Measurements from ENCODE around the gene NDUFS6. TPM values are rescaled to one million over a fixed set of nuclear protein-coding genes. Genes with fewer than 3 reads are reported as not detected.

Gene NDUFS6
- total and polyA plus RNA-seq, 10 donors, result 18.2 to 74.2 (median 29.2) TPM

DNA sequence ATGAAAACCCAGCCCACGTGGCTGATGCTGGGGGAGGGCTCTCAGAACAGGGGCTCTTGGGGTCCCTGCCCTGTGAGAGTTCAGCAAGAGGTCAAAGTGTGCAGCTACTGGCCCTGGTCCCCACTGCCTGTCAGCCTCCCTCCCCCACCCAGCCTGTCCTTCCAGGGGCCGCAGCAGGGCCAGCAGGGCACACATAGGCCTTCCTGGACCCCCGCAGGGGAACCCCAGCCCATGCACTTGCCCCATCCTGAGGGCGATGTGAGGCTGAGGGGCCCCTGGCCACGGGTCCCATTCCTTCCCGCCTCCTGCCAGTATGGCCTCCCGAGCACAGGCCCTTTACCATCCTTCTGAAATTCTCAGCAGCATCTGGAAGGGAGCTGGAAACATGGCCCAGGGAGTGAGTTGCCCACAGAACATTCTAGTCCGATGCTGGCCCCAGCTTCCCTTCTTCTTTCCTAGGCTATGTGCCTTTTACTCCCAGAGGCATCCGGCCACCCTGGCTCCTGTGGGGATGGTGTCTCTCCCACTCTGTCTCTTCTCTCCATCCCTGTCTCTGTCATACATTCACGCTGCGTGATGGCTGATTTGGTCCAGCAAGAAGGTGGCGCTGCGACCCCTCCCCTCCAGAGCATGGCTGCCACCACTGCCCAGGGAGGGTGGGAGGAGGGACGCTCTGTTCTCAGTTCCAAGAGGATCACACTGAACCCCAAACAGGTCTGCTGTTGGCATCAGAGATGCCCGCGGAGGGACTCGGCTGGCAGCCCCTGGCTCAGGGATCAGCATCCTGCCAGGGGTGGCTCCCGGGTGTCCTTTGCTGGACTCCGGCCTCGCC, 21.2 kb upstream of the NDUFS6 start:
- peaks cover 0 to 4% (median 0%) of the 10 kb centered on the region in 8 donors for H3K9me3 ChIP-seq
- DNase-seq, result peak; percentile 61
- H3K27me3 ChIP-seq (replicated peaks in 1 of 7), result peaks cover 0 to 32% (median 0%) of the 10 kb centered on the region in 7 donors
- peaks cover 0 to 28% (median 2%) of the 10 kb centered on the region in 6 donors for H3K4me1 ChIP-seq
- H3K4me3 ChIP-seq, result no peak overlapping the region
- H3K27ac ChIP-seq, result no peak overlapping the region
- WGBS, 5 donors, result 76 to 91% (median 83%) methylated on average over 13 to 20 of the region's 20 CpGs
- intact Hi-C loops (cut with DNase I; ENCODE audit: low total_unique reads), result loop anchor here (5.0 kb wide), 1 partner anchor 242 kb away; no protein-coding TSS in a partner anchor
- TF ChIP-seq, protein P1, sequence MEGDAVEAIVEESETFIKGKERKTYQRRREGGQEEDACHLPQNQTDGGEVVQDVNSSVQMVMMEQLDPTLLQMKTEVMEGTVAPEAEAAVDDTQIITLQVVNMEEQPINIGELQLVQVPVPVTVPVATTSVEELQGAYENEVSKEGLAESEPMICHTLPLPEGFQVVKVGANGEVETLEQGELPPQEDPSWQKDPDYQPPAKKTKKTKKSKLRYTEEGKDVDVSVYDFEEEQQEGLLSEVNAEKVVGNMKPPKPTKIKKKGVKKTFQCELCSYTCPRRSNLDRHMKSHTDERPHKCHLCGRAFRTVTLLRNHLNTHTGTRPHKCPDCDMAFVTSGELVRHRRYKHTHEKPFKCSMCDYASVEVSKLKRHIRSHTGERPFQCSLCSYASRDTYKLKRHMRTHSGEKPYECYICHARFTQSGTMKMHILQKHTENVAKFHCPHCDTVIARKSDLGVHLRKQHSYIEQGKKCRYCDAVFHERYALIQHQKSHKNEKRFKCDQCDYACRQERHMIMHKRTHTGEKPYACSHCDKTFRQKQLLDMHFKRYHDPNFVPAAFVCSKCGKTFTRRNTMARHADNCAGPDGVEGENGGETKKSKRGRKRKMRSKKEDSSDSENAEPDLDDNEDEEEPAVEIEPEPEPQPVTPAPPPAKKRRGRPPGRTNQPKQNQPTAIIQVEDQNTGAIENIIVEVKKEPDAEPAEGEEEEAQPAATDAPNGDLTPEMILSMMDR (IDR thresholded peaks at IDR 0.05 in 8 of 11, conservative IDR thresholded peaks at IDR 0.05 in 3 of 11), result no peak
- TF ChIP-seq POLR2A (IDR thresholded peaks at IDR 0.05) (no peak), POLR2AphosphoS5 (IDR thresholded peaks at IDR 0.05) (no peak)
- no peaks in the 10 kb centered on the region for H3K36me3 ChIP-seq

DNA sequence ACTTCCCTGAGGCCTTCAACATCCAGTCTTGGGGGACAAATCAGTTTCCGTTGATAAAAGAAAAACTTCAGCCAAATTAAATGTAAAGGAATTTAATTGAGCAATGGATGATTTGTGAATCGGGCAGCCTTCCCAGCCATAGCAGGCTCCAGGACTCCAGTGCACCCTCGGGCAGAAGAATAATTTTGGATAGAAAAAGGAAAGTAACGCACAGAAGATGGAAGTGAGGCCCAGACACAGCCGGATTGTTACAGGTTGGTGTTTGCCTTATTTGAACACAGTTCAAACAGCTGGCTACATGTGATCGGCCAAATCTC, 20.6 kb upstream of the NDUFS6 start:
- H3K27me3 ChIP-seq (replicated peaks in 1 of 7), result peaks cover 0 to 32% (median 0%) of the 10 kb centered on the region in 7 donors
- H3K9me3 ChIP-seq, result no peaks in the 10 kb centered on the region
- H3K4me1 ChIP-seq, result peaks cover 0 to 32% (median 2%) of the 10 kb centered on the region in 6 donors
- 82 to 94% (median 88%) methylated on average over 6 of the region's 6 CpGs for WGBS, 5 donors
- no peak for TF ChIP-seq POLR2A (IDR thresholded peaks at IDR 0.05)
- TF ChIP-seq, protein P1 (IDR thresholded peaks at IDR 0.05 in 8 of 11, conservative IDR thresholded peaks at IDR 0.05 in 3 of 11), result no peak
- TF ChIP-seq POLR2AphosphoS5 (IDR thresholded peaks at IDR 0.05), result no peak
- intact Hi-C loops (cut with DNase I; ENCODE audit: low total_unique reads), result no loop called here
- H3K4me3 ChIP-seq, result no peak overlapping the region
- H3K36me3 ChIP-seq, result no peaks in the 10 kb centered on the region
- DNase-seq, result no peak
- H3K27ac ChIP-seq, result no peak overlapping the region

- peaks cover 0 to 34% (median 0%) of the 10 kb centered on the region in 7 donors for H3K27me3 ChIP-seq (replicated peaks in 1 of 7)
- intact Hi-C loops (cut with DNase I; ENCODE audit: low total_unique reads), result no loop called here
- peak; percentile 41 for DNase-seq
- H3K4me3 ChIP-seq, result no peak overlapping the region
- H3K27ac ChIP-seq, result no peak overlapping the region
- H3K4me1 ChIP-seq, result peaks cover 0 to 32% (median 2%) of the 10 kb centered on the region in 6 donors
- no peaks in the 10 kb centered on the region for H3K9me3 ChIP-seq
- WGBS, 5 donors, result 84 to 93% (median 85%) methylated on average over 6 of the region's 6 CpGs
- no peak for TF ChIP-seq POLR2AphosphoS5 (IDR thresholded peaks at IDR 0.05)
- TF ChIP-seq, protein P1 (IDR thresholded peaks at IDR 0.05 in 8 of 11, conservative IDR thresholded peaks at IDR 0.05 in 3 of 11), result no peak
- no peak for TF ChIP-seq POLR2A (IDR thresholded peaks at IDR 0.05)
- no peaks in the 10 kb centered on the region for H3K36me3 ChIP-seq
Observed at GRCh38 chr5:1781107-1781506, 20.1 kb upstream of the NDUFS6 start.

DNA sequence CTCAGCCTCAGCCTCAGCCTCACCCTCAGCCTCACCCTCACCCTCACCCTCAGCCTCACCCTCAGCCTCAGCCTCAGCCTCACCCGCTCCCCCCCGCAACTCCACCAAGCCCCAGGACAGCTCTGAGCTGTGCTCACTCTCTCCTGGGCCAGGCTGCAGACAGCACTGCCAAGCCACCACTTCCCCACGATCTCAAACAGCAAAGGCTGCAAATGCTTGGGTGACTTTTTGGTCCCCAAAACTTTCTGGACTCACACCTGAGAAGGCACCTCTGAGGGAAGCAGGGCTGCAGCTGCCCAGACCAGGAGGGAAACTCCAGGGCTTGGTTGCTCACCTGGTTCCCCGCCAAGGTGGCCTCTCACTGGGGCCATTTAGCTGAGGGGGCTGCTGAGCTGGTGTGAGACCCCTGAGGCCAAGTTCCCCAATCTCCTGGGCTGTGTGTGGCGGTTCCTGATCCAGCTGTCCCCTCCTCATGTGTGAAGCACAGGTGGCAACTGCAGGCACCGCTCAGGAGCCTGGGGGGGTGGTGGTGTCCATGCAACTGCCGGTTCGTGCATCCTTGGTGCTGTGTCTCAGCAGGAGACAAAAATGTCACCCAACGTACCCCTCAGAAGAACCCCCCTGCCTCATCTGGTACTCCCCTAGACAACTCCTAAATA, 19.4 kb upstream of the NDUFS6 start:
- DNase-seq, result peak; percentile 62
- Histone ChIP-seq H3K4me1 (peaks cover 0 to 32% (median 2%) of the 10 kb centered on the region in 6 donors), H3K9me3 (no peaks in the 10 kb centered on the region), H3K36me3 (no peaks in the 10 kb centered on the region), H3K27ac (no peak overlapping the region), H3K27me3 (replicated peaks in 1 of 7) (peaks cover 0 to 40% (median 0%) of the 10 kb centered on the region in 7 donors), H3K4me3 (no peak overlapping the region)
- intact Hi-C loops (cut with DNase I; ENCODE audit: low total_unique reads), result no loop called here
- 70 to 81% (median 75%) methylated on average over 9 of the region's 9 CpGs for WGBS, 5 donors
- no peak for TF ChIP-seq POLR2AphosphoS5 (IDR thresholded peaks at IDR 0.05)
- TF ChIP-seq POLR2A (IDR thresholded peaks at IDR 0.05), result no peak
